HEK293T (cell line): ENCODE data around the gene ZNF474.
"Not testable (repeated sequence)": the region's sequence is repeated elsewhere in the genome, so short reads cannot be mapped to it uniquely, and the experiment has no call there.

Experiments
- CTCF ChIA-PET: fragments of 350-600 bp; formaldehyde crosslinking; extraction: SDS; loops from one replicate; lab custom pipeline; 2021; ENCODE audit warnings: antibody characterized with exemption, inconsistent platforms; lab: Yijun Ruan, JAX
- POLR2A ChIA-PET: fragments of 350-600 bp; formaldehyde crosslinking; extraction: SDS; loops from one replicate; lab custom pipeline; 2020; ENCODE audit warnings: antibody characterized with exemption, inconsistent platforms; lab: Yijun Ruan, JAX
- DNase-seq: peaks from one replicate; pipeline ENCODE4 v3.0.0; 2012; ENCODE audit warnings: mixed read lengths; ENCODE audit errors: extremely low spot score
- ARNT ChIP-seq: fragments of 450-650 bp; IDR thresholded peaks from 2 replicates; pipeline ENCODE4 v1.6.1; 2017; ENCODE audit warnings: mild to moderate bottlenecking
- BHLHE40 ChIP-seq: fragments of 450-650 bp; IDR thresholded peaks from 2 replicates; pipeline ENCODE4 v1.6.1; 2016; ENCODE audit warnings: mild to moderate bottlenecking, moderate library complexity, borderline replicate concordance
- CTBP1 ChIP-seq: fragments of 450-650 bp; IDR thresholded peaks from 2 replicates; pipeline ENCODE4 v1.6.1; 2016; ENCODE audit warnings: borderline replicate concordance
- ELF4 ChIP-seq: fragments of 450-650 bp; IDR thresholded peaks from 2 replicates; pipeline ENCODE4 v1.6.1; 2017; ENCODE audit warnings: antibody characterized with exemption
- FOXA1 ChIP-seq: fragments of 450-650 bp; IDR thresholded peaks from 2 replicates; pipeline ENCODE4 v1.6.1; 2016; ENCODE audit warnings: mild to moderate bottlenecking
- FOXK2 ChIP-seq: fragments of 450-650 bp; IDR thresholded peaks from 2 replicates; pipeline ENCODE4 v1.6.1; 2016; ENCODE audit warnings: mild to moderate bottlenecking
- FOXM1 ChIP-seq: fragments of 450-650 bp; IDR thresholded peaks from 2 replicates; pipeline ENCODE4 v1.6.1; 2017; ENCODE audit warnings: mild to moderate bottlenecking, borderline replicate concordance
- HDGF ChIP-seq: fragments of 450-650 bp; IDR thresholded peaks from 2 replicates; pipeline ENCODE4 v1.6.1; 2017; ENCODE audit warnings: antibody characterized with exemption, borderline replicate concordance
- L3MBTL2 ChIP-seq: fragments of 450-650 bp; conservative IDR thresholded peaks from 2 replicates; pipeline ENCODE4 v1.6.1; 2016; ENCODE audit warnings: mild to moderate bottlenecking
- LEF1 ChIP-seq: fragments of 450-650 bp; IDR thresholded peaks from 2 replicates; pipeline ENCODE4 v1.6.1; 2017; ENCODE audit warnings: mild to moderate bottlenecking, borderline replicate concordance
- NFRKB ChIP-seq: fragments of 450-650 bp; IDR thresholded peaks from 2 replicates; pipeline ENCODE4 v1.6.1; 2016; ENCODE audit warnings: mild to moderate bottlenecking, moderate library complexity
- SP1 ChIP-seq: fragments of 450-650 bp; IDR thresholded peaks from 2 replicates; pipeline ENCODE4 v1.6.1; 2017
- SUZ12 ChIP-seq: fragments of 450-650 bp; IDR thresholded peaks from 2 replicates; pipeline ENCODE4 v1.6.1; 2016; ENCODE audit warnings: mild to moderate bottlenecking
- TARDBP ChIP-seq: fragments of 450-650 bp; IDR thresholded peaks from 2 replicates; pipeline ENCODE4 v1.6.1; 2016
- ZNF384 ChIP-seq: fragments of 450-650 bp; IDR thresholded peaks from 2 replicates; pipeline ENCODE4 v1.6.1; 2016
- TF ChIP-seq, protein P1 (sequence below): fragments of 450-650 bp; IDR thresholded peaks from 2 replicates; pipeline ENCODE4 v1.6.1; 2016

ZNF474 gene

DNA sequence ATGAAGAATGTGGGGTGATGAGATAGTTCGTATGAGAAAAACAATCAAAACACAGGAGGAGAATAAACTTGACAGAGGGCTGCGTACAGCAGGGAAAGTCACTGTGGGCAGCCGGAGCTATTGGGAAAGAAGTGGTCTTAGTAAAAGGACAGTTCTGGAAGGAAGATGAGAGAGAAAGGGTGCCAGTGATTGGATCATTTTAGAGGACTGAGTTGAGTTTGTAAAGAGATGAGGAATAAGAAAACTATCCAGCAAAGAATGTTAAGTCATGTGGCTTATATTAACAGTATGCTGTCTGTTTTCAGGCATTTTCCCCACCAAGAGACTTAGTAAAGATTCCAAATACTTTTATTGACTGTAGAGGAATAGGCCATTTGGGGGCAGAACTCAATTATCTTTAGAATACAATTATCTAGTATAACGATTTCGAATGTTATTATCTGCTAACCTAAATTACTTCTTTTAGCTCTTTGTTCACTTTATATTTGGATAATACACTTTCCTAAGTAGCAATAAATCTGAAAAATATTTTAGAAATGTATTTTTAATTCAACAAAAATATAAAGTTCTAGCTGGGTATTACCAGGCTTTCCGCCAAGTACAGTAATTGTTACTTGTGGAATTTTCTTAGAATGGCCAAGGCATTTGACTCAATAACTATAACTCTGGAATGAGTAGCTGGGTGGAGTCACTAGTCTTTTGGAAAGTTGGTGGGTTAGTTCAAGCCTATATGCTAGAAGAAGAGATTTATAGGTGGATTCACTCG is 35.7 kb upstream of the ZNF474 start:
- DNase-seq = no peak
- ChIA-PET POLR2A (interaction anchor here (1.4 kb wide), 1 partner anchor 16 kb away, joined by 3 read pairs; the partner anchor contains the start of gene LOX), CTCF (interaction anchor here (1.1 kb wide), 1 partner anchor 18 kb away, joined by 3 read pairs; no protein-coding TSS in a partner anchor)
- no peak for TF ChIP-seq LEF1
- no peak for TF ChIP-seq FOXK2
- no peak for TF ChIP-seq SP1
- no peak for TF ChIP-seq TARDBP
- TF ChIP-seq HDGF = no peak
- TF ChIP-seq ELF4 = no peak
- TF ChIP-seq L3MBTL2 = no peak
- TF ChIP-seq, protein P1, sequence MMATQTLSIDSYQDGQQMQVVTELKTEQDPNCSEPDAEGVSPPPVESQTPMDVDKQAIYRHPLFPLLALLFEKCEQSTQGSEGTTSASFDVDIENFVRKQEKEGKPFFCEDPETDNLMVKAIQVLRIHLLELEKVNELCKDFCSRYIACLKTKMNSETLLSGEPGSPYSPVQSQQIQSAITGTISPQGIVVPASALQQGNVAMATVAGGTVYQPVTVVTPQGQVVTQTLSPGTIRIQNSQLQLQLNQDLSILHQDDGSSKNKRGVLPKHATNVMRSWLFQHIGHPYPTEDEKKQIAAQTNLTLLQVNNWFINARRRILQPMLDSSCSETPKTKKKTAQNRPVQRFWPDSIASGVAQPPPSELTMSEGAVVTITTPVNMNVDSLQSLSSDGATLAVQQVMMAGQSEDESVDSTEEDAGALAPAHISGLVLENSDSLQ = no peak
- no peak for TF ChIP-seq FOXM1
- no peak for TF ChIP-seq FOXA1

GRCh38 chr5:122094251-122094650 is 35.1 kb upstream of the ZNF474 start:
- POLR2A ChIA-PET = interaction anchor here (1.4 kb wide), 1 partner anchor 17 kb away, joined by 3 read pairs; the partner anchor contains the start of gene LOX
- DNase-seq, CTCF ChIA-PET: not testable (repeated sequence)

DNA sequence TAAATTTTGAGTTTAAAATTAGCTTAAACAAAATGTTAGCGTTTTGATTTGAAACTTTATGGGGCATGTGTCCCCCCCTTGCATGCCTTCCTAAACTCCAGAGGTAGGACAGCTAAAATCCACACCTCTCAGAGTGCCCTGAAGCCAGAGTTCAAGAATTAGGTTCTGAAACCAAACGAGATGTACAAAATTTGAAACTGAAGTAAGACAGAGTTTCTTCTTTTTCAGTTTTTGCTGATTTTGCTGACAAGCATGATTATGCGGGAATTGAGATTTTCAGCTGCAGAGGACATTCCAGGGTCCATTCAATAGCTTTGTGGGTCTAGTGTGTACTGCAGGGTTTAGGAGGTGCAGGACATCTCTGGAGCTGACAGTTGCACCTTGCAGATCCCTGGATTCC is 34.2 kb upstream of the ZNF474 start:
- POLR2A ChIA-PET = no interaction called here
- CTCF ChIA-PET = interaction anchor here (0.6 kb wide), 1 partner anchor 138 kb away, joined by 3 read pairs; no protein-coding TSS in a partner anchor
- no peak for DNase-seq
- no peak for TF ChIP-seq FOXK2
- no peak for TF ChIP-seq HDGF
- no peak for TF ChIP-seq ARNT
- no peak for TF ChIP-seq CTBP1
- TF ChIP-seq SUZ12 = no peak
- TF ChIP-seq SP1 = no peak
- TF ChIP-seq FOXA1 = no peak
- TF ChIP-seq BHLHE40 = no peak
- TF ChIP-seq NFRKB = no peak
- TF ChIP-seq, protein P1 = no peak
- TF ChIP-seq TARDBP = no peak
- TF ChIP-seq FOXM1 = no peak
- TF ChIP-seq ELF4 = no peak
- no peak for TF ChIP-seq L3MBTL2
- TF ChIP-seq LEF1 = no peak
- TF ChIP-seq ZNF384 = no peak

- POLR2A ChIA-PET = interaction anchor here (1.3 kb wide), 1 partner anchor 136 kb away, joined by 3 read pairs; the partner anchor contains the start of gene SRFBP1
- TF ChIP-seq FOXM1 (no peak), SUZ12 (no peak), SP1 (no peak), NFRKB (no peak), BHLHE40 (no peak), TARDBP (no peak), ELF4 (no peak), FOXK2 (no peak), CTBP1 (no peak), L3MBTL2 (no peak), LEF1 (no peak), HDGF (no peak), FOXA1 (no peak), ZNF384 (no peak)
- TF ChIP-seq, protein P1 = no peak
- CTCF ChIA-PET = interaction anchor here (1.0 kb wide), 1 partner anchor 136 kb away, joined by 4 read pairs; no protein-coding TSS in a partner anchor
- no peak for DNase-seq
Observed at GRCh38 chr5:122097391-122097790, 32.0 kb upstream of the ZNF474 start.

GRCh38 chr5:122099060-122099790 is 30.1 kb upstream of the ZNF474 start:
- ChIA-PET CTCF (no interaction called here), POLR2A (no interaction called here)
- TF ChIP-seq FOXK2 = no peak
- TF ChIP-seq ARNT = no peak
- TF ChIP-seq HDGF = no peak
- TF ChIP-seq BHLHE40 = no peak
- no peak for TF ChIP-seq CTBP1
- no peak for TF ChIP-seq ZNF384
- TF ChIP-seq SUZ12 = no peak
- no peak for TF ChIP-seq L3MBTL2
- no peak for TF ChIP-seq FOXA1
- no peak for TF ChIP-seq TARDBP
- no peak for TF ChIP-seq NFRKB
- TF ChIP-seq SP1 = no peak
- no peak for TF ChIP-seq FOXM1
- TF ChIP-seq LEF1 = no peak
- TF ChIP-seq, protein P1 = no peak
- no peak for TF ChIP-seq ELF4
- DNase-seq = no peak
